HG03521 (cell line): ENCODE results near the gene MAPKAPK3.
"Not testable (repeated sequence)": the region's sequence is repeated elsewhere in the genome, so short reads cannot be mapped to it uniquely, and the experiment has no call there.

Experiments
- ATAC-seq: cut with Tn5 transposase; IDR thresholded peaks from one replicate; pipeline ENCODE4 v1.9.1; 2021; ENCODE audit warnings: mild to moderate bottlenecking, moderate library complexity; ENCODE audit not compliant: unreplicated experiment

MAPKAPK3 gene

DNA sequence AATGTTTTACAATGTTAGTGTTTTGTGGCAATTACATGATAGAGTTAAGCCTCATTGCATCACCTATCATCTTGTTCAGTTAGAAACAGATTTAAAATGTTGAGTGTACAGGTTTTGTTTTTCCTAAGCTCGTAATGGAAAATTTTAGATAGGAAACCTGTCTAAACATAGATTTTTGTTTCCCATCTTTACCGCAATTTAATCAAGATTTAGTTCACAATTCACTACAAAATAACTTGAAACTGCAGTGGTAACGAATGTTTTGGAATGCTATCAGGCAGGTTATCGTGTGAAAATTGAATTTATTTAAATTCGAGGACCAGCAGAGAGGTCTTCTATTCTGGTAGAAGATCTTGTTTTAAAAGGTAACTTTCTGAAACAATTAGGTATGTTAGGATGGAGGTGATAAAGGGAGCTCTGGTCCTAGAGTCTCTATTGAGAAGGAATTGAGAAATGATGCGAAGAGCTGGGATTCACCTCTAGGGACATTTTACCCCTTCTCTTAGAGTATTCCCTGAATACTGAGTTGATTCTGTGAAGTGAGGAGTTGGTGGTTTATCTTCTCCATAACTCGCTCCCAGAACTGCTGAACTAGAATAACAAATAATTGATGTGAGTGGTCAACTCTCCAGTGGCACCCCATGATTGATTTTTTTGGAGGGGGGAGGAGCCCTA is 59.2 kb downstream of the MAPKAPK3 start:
- ATAC-seq = no peak

- no peak for ATAC-seq
These were observed 70.3 kb downstream of the MAPKAPK3 start for GRCh38 chr3:50687127-50687751.

GRCh38 chr3:50687916-50688315 is 71.0 kb downstream of the MAPKAPK3 start:
- ATAC-seq = no peak

DNA sequence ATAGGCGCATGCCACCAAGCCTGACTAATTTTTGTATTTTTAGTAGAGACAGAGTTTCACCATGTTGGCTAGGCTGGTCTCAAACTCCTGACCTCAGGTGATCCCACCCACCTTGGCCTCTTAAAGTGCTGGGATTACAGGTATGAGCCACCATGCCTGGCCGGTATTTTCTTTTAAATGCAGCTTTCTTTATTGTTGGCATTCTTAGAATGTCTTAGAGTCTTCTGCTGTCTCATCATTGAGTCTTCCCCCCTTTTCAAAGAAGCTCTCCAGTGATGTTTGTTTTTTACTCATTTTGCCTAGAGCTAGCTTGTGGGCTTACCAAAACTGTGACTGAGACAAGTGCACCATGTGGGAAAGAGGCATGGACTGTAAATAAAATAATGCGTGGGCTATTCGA is 71.7 kb downstream of the MAPKAPK3 start:
- not testable (repeated sequence) for ATAC-seq

DNA sequence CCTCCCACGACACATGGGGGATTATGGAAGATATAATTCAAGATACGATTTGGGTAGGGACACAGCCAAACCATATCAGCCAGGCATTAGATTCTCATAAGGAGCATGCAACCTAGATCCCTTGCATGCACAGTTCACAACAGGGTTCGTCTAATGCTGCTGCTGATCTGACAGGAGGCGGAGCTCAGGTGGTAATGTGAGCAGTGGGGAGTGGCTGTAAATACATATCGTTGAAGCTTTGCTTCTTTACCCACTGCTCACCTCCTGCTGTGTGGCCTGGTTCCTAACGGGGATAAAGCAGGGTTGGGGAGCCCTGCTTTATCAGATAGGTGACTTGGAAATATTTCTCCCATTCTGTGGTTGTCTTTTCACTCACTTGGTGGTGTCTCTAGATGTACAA is 72.6 kb downstream of the MAPKAPK3 start:
- ATAC-seq = no peak

DNA sequence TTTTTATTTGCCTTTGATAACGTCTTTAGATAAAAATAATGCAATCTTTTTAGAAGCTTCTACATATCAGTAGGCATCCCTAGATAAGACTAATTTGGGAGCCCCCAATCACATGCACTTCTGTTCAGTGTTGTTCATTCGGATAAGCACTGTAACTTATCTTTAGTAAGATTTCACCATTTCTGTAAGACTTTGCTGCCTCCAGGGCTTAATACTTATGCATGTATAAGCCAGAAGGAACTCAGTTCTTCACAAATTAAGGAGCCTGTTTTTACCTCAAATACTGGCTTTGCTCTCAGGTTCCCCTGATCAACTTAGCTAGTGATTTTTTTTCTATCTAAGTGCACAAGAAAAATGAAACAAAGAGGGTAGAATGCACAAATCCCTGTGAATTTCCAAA is 78.1 kb downstream of the MAPKAPK3 start:
- no peak for ATAC-seq

- no peak for ATAC-seq
These were observed 79.3 kb downstream of the MAPKAPK3 start for GRCh38 chr3:50696276-50696675.

GRCh38 chr3:50698269-50698668 is 81.3 kb downstream of the MAPKAPK3 start:
- no peak for ATAC-seq
